Type B pancreatic cell (in vitro differentiated cells): ENCODE results near the gene STK33. TPM values are rescaled to one million over a fixed set of nuclear protein-coding genes. Genes with fewer than 3 reads are reported as not detected.

Experiments used
- DNase-seq: peaks from one replicate; pipeline ENCODE4 v3.0.0; 2021; ENCODE audit warnings: mixed read lengths; ENCODE audit not compliant: unreplicated experiment; ENCODE audit errors: extremely low spot score
- H3K27ac Mint-ChIP-seq: 2 replicates; pipeline ENCODE4 v1.8.0; 2021; ENCODE audit warnings: mild to moderate bottlenecking, mixed read lengths
- H3K27me3 Mint-ChIP-seq: 2 replicates; pipeline ENCODE4 v1.8.0; 2021; ENCODE audit warnings: mixed read lengths
- H3K36me3 Mint-ChIP-seq: 2 replicates; pipeline ENCODE4 v1.8.0; 2021; ENCODE audit warnings: mixed read lengths
- H3K4me1 Mint-ChIP-seq: one replicate; pipeline ENCODE4 v1.8.0; 2021; ENCODE audit warnings: mixed read lengths; ENCODE audit not compliant: unreplicated experiment
- H3K4me3 Mint-ChIP-seq: 2 replicates; pipeline ENCODE4 v1.8.0; 2021; ENCODE audit warnings: mild to moderate bottlenecking, mixed read lengths
- H3K9me3 Mint-ChIP-seq: 2 replicates; pipeline ENCODE4 v1.8.0; 2021; ENCODE audit warnings: mixed read lengths
- total RNA-seq: library from RNA; stranded (reverse); gene quantifications from 2 replicates; pipeline ENCODE4 v1.2.1, GENCODE V29; 2021; ENCODE audit warnings: low replicate concordance
- TF ChIP-seq, protein P1 (sequence below): fragments of 200-600 bp; sonication (generic); conservative IDR thresholded peaks from 2 replicates; pipeline ENCODE4 v1.5.0; 2021; ENCODE audit warnings: antibody characterized with exemption, mild to moderate bottlenecking

STK33 gene
- total RNA-seq, 1 donor from 2014 or later: 20.3 TPM

DNA sequence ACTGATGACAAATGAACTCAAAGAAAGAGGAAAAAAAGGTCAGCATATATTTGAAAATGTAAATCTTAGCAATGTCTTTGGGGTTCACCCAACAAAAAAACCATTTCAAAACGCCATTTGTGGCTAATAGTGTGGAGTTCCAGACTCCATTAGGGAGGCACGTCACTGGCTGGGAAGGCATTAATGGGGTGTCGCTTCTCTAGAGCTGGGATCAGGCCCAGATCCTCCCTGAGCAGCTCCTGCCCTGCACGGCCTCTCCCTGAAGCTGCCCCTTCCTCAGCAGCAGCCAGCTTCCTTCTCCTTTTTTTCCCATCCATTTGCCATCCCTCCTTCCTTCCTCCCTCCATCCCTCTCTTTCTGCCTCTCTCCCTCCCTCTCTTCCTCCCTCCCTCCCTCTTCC, 231.5 kb downstream of the STK33 start:
- DNase-seq: no peak
- Mint-ChIP-seq H3K27me3 (peaks cover 7% of the 10 kb centered on the region), H3K4me1 (no peaks in the 10 kb centered on the region), H3K4me3 (no peak overlapping the region), H3K27ac (no peak overlapping the region), H3K36me3 (no peaks in the 10 kb centered on the region), H3K9me3 (no peaks in the 10 kb centered on the region)
- TF ChIP-seq, protein P1, sequence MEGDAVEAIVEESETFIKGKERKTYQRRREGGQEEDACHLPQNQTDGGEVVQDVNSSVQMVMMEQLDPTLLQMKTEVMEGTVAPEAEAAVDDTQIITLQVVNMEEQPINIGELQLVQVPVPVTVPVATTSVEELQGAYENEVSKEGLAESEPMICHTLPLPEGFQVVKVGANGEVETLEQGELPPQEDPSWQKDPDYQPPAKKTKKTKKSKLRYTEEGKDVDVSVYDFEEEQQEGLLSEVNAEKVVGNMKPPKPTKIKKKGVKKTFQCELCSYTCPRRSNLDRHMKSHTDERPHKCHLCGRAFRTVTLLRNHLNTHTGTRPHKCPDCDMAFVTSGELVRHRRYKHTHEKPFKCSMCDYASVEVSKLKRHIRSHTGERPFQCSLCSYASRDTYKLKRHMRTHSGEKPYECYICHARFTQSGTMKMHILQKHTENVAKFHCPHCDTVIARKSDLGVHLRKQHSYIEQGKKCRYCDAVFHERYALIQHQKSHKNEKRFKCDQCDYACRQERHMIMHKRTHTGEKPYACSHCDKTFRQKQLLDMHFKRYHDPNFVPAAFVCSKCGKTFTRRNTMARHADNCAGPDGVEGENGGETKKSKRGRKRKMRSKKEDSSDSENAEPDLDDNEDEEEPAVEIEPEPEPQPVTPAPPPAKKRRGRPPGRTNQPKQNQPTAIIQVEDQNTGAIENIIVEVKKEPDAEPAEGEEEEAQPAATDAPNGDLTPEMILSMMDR: no peak

DNA sequence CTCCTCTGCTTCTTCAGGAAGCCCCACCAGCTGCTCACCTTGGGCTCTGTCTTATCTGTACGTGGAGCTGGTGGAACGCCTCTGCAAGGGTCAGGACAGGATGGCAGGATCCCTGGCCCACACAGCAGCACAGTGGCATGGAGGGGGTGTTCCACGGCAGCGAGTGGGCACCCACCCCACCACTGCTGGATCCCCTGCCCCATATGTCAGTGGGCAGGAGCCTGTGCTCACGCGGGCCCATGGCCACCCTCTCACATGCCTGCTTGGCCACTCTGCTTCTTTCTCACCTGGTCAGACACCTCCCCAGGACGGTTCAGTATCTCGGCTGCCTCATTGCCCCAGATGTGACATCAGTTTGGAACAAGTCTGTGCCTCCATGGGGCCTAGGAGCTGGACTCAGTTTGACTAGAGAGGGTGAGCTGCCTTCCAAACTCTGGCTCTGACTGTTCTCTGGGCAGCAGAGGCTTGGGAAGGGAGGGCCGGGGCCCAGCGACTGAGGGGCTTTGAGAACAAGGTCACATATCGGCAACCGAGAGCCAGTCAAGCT, 232.3 kb downstream of the STK33 start:
- H3K9me3 Mint-ChIP-seq: no peaks in the 10 kb centered on the region
- H3K4me1 Mint-ChIP-seq: no peaks in the 10 kb centered on the region
- H3K27ac Mint-ChIP-seq: no peak overlapping the region
- DNase-seq: no peak
- H3K27me3 Mint-ChIP-seq: peaks cover 7% of the 10 kb centered on the region
- no peak overlapping the region for H3K4me3 Mint-ChIP-seq
- TF ChIP-seq, protein P1: no peak
- H3K36me3 Mint-ChIP-seq: no peaks in the 10 kb centered on the region

DNA sequence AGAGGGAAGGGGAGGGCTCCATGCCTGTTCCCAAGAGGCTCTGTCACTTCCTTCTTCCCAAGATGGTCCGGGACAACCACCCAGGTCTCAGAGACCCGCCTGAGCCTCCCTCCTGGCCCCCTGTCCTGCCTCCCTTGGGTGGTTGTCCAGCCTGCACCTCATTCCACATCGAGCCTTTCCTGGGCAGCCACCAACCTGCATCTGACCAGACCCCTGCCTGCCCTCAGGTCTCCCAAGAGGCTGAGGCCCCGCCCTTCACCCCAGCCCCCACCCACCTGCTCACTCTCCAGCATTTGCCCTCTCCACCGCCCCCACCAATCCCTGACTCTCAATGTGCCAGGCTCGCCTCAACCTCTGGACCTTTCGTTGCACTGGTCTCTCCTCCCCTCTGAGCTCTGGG, 232.8 kb downstream of the STK33 start:
- no peak for DNase-seq
- Mint-ChIP-seq H3K27ac (no peak overlapping the region), H3K4me3 (no peak overlapping the region), H3K36me3 (no peaks in the 10 kb centered on the region), H3K4me1 (no peaks in the 10 kb centered on the region), H3K27me3 (peaks cover 7% of the 10 kb centered on the region), H3K9me3 (no peaks in the 10 kb centered on the region)
- TF ChIP-seq, protein P1: no peak

DNA sequence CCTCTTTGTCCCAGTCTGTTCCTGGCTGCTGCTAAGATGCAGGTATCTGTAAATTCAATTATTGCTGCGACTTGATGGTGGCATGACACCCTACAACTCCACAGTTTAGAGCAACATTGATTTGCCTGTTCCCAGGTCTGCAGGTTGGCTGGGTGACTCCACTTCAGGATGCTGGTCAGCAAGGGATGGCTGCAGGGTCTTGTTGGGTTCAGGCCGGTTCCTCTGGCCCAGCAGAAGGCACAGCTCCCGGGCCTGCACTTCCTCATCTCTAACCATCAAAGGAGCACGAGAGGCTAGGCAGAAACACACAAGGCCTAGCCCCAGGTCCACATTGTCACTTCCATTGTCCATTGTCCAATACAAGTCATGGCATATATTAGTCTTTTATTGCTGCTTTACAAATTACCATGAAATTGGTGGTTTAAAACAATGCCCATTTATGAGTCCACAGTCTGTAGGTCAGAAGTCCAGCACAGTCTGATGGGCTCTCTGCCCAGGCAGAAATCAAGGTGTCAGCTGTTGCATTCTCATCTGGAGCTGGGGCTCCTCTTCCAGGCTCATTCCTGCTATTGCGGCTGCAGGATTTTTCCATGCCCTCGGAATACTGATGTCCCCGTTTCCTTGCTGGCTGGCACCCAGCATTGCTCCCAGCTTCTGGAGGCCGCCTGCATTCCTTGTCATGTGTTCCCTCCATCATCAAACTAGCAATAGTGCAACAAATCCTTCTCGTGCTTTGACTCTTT, 233.8 kb downstream of the STK33 start:
- Mint-ChIP-seq H3K27me3 (peaks cover 7% of the 10 kb centered on the region), H3K4me1 (peaks cover 5% of the 10 kb centered on the region), H3K36me3 (no peaks in the 10 kb centered on the region), H3K9me3 (no peaks in the 10 kb centered on the region), H3K4me3 (no peak overlapping the region), H3K27ac (no peak overlapping the region)
- TF ChIP-seq, protein P1: no peak
- no peak for DNase-seq

DNA sequence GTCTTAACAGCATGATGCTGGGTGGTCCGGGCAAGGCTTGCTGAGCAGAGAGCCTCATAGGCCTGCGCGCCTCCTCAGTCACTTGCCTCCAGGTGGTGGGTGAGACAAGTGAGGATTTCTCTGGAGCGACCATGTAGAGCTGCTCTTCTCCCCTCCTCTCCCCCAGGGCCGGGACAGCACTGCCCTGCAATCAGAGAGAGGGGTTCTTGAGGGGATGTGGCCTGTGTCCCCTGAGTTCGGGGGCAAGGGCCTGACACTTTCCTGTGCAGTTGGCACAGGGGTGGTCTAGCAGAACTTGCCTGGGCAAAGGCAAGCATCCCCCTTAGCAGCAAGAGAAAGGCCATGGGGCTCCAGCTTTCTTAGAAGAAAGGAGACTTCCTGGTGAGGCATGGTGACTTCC, 234.5 kb downstream of the STK33 start:
- peaks cover 7% of the 10 kb centered on the region for H3K27me3 Mint-ChIP-seq

More for the DNA sequence above, 234.5 kb downstream of the STK33 start:
- peaks cover 6% of the 10 kb centered on the region for H3K4me1 Mint-ChIP-seq
- H3K9me3 Mint-ChIP-seq: no peaks in the 10 kb centered on the region
- TF ChIP-seq, protein P1: no peak
- no peaks in the 10 kb centered on the region for H3K36me3 Mint-ChIP-seq
- no peak for DNase-seq
- H3K4me3 Mint-ChIP-seq: no peak overlapping the region
- H3K27ac Mint-ChIP-seq: no peak overlapping the region
